ENCODE measurements around the gene TRAPPC3L. TPM values are rescaled to one million over a fixed set of nuclear protein-coding genes. Genes with fewer than 3 reads are reported as not detected.

Gene TRAPPC3L
- total RNA-seq, 1 experiment from 2014 or later, result not detected

DNA sequence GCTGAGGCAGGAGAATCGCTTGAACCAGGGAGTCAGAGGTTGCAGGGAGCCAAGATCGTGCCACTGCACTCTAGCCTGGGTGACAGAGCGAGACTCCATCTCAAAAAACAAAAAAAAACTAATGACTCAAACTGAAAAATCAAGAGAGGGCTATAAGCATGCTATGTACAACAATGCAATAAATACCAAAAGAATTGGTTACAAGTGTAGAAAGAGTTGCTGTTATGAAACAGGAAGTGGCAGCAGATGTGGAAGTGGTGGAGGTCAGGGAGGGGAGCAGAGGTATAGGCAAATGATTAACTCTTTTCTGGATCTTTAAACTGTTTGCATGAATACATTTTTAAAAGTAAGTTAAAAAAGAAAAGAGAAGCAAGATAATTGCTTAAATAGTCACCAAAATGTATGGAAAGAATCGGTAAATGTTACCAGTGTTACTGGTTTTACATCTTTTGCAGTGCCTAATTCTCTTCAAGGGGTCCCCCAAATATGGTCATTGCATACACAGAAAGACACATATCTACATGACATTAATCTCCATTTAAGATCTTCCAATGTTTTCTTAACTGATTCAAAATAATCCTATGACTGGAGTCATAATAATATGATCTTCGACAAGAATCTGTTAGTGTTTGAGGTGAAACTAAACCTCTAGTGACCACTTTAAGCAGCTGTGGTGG is 69.3 kb downstream of the TRAPPC3L start:
- Mint-ChIP-seq H3K27ac (ENCODE audit: unreplicated experiment) (no peak overlapping the region), H3K4me1 (ENCODE audit: low read depth, unreplicated experiment) (peaks cover 31% of the 10 kb centered on the region), H3K9me3 (ENCODE audit: low read depth, unreplicated experiment) (no peaks in the 10 kb centered on the region), H3K36me3 (ENCODE audit: insufficient read depth, unreplicated experiment) (no peaks in the 10 kb centered on the region), H3K4me3 (ENCODE audit: low read depth, unreplicated experiment) (no peak overlapping the region), H3K27me3 (ENCODE audit: unreplicated experiment) (no peaks in the 10 kb centered on the region)
- no TSS peak for BruUV-seq (replicated peaks)
- intact Hi-C loops (cut with micrococcal nuclease; ENCODE audit: unreplicated experiment), result no loop called here
- CTCF ChIA-PET, result no interaction called here
- DNase-seq, result no peak
- TF ChIP-seq, protein P1, sequence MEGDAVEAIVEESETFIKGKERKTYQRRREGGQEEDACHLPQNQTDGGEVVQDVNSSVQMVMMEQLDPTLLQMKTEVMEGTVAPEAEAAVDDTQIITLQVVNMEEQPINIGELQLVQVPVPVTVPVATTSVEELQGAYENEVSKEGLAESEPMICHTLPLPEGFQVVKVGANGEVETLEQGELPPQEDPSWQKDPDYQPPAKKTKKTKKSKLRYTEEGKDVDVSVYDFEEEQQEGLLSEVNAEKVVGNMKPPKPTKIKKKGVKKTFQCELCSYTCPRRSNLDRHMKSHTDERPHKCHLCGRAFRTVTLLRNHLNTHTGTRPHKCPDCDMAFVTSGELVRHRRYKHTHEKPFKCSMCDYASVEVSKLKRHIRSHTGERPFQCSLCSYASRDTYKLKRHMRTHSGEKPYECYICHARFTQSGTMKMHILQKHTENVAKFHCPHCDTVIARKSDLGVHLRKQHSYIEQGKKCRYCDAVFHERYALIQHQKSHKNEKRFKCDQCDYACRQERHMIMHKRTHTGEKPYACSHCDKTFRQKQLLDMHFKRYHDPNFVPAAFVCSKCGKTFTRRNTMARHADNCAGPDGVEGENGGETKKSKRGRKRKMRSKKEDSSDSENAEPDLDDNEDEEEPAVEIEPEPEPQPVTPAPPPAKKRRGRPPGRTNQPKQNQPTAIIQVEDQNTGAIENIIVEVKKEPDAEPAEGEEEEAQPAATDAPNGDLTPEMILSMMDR (IDR thresholded peaks at IDR 0.05; ENCODE audit: unreplicated experiment), result no peak

- Mint-ChIP-seq H3K27me3 (ENCODE audit: unreplicated experiment) (no peaks in the 10 kb centered on the region), H3K9me3 (ENCODE audit: low read depth, unreplicated experiment) (no peaks in the 10 kb centered on the region), H3K36me3 (ENCODE audit: insufficient read depth, unreplicated experiment) (no peaks in the 10 kb centered on the region), H3K27ac (ENCODE audit: unreplicated experiment) (no peak overlapping the region), H3K4me3 (ENCODE audit: low read depth, unreplicated experiment) (no peak overlapping the region), H3K4me1 (ENCODE audit: low read depth, unreplicated experiment) (peaks cover 31% of the 10 kb centered on the region)
- CTCF ChIA-PET, result no interaction called here
- DNase-seq, result no peak
- BruUV-seq (replicated peaks), result no TSS peak
- intact Hi-C loops (cut with micrococcal nuclease; ENCODE audit: unreplicated experiment), result no loop called here
- TF ChIP-seq, protein P1 (IDR thresholded peaks at IDR 0.05; ENCODE audit: unreplicated experiment), result no peak
These were observed 70.3 kb downstream of the TRAPPC3L start for GRCh38 chr6:116475141-116475540.

DNA sequence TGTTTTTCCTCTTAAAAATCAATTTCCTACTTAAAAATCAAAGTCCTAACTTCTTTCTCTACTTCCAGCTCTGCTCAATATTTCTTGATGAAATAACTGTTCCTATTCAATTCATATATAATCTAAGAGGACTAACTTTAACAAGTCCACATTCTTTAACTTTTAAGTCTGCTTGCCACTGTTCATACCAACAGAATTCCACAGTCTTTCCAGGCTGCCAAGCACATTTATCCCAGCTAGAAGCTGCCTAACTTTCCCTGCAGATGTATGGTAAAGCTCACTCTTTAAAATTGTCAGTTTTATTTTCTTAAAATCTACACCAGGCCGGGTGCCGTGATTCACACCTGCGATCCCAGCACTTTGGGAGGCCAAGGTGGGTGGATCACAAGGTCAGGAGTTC is 72.8 kb downstream of the TRAPPC3L start:
- DNase-seq, result no peak
- Mint-ChIP-seq H3K36me3 (ENCODE audit: insufficient read depth, unreplicated experiment) (no peaks in the 10 kb centered on the region), H3K4me1 (ENCODE audit: low read depth, unreplicated experiment) (peaks cover 31% of the 10 kb centered on the region), H3K9me3 (ENCODE audit: low read depth, unreplicated experiment) (no peaks in the 10 kb centered on the region), H3K4me3 (ENCODE audit: low read depth, unreplicated experiment) (no peak overlapping the region), H3K27me3 (ENCODE audit: unreplicated experiment) (no peaks in the 10 kb centered on the region), H3K27ac (ENCODE audit: unreplicated experiment) (no peak overlapping the region)
- CTCF ChIA-PET, result no interaction called here
- intact Hi-C loops (cut with micrococcal nuclease; ENCODE audit: unreplicated experiment), result no loop called here
- BruUV-seq (replicated peaks), result no TSS peak
- TF ChIP-seq, protein P1 (IDR thresholded peaks at IDR 0.05; ENCODE audit: unreplicated experiment), result no peak

DNA sequence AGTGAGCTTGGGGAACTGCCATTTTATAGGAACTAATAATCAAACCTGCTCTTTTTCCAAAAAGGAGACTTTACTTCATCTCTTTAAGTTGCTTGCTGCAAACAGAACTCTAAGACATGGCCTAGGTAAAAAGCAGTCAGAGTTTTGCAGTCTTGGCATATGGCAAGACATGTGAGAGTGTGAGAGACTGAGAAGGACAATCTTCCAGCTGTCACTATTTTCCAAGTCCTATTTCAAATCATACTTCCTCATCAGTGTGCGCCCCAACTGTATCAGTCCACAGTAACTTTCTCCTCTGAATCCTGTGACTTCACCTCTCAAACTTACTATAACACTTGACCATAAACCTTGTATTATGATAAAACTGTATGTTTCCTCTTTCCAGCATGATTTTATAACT is 74.0 kb downstream of the TRAPPC3L start:
- Mint-ChIP-seq H3K4me3 (ENCODE audit: low read depth, unreplicated experiment) (no peak overlapping the region), H3K9me3 (ENCODE audit: low read depth, unreplicated experiment) (no peaks in the 10 kb centered on the region), H3K36me3 (ENCODE audit: insufficient read depth, unreplicated experiment) (no peaks in the 10 kb centered on the region), H3K27me3 (ENCODE audit: unreplicated experiment) (no peaks in the 10 kb centered on the region), H3K27ac (ENCODE audit: unreplicated experiment) (no peak overlapping the region), H3K4me1 (ENCODE audit: low read depth, unreplicated experiment) (peaks cover 23% of the 10 kb centered on the region)
- TF ChIP-seq, protein P1 (IDR thresholded peaks at IDR 0.05; ENCODE audit: unreplicated experiment), result no peak
- intact Hi-C loops (cut with micrococcal nuclease; ENCODE audit: unreplicated experiment), result no loop called here
- CTCF ChIA-PET, result no interaction called here
- DNase-seq, result no peak
- no TSS peak for BruUV-seq (replicated peaks)

Data from Calu3 (cell line).